ENCODE data around the gene PNMA6A.
"Not testable (repeated sequence)": the region's sequence is repeated elsewhere in the genome, so short reads cannot be mapped to it uniquely, and the experiment has no call there.

The PNMA6A gene

GRCh38 chrX:153071909-153072583 lies at the start of gene PNMA6A:
TSS of gene PNMA6A (plus strand) at chrX:153072454. CDS start at chrX:153073063, 609 bp downstream.
- not testable (repeated sequence) for H3K9ac ChIP-seq; H3K4me3 ChIP-seq (ENCODE audit: low read depth, low read length); H3K4me2 ChIP-seq (ENCODE audit: low read length); H3K9me3 ChIP-seq (ENCODE audit: control insufficient read depth, low read length); H3K27me3 ChIP-seq (ENCODE audit: control insufficient read depth, insufficient read depth, low read length); H3K4me1 ChIP-seq; H2AFZ ChIP-seq; H3K36me3 ChIP-seq (ENCODE audit: control insufficient read depth, insufficient read depth, low read length); H3K79me2 ChIP-seq; H3K27ac ChIP-seq

GRCh38 chrX:153026501-153026900 lies 45.8 kb upstream of the PNMA6A start:
- H3K4me3 ChIP-seq (ENCODE audit: low read depth, low read length); H3K4me1 ChIP-seq; H3K79me2 ChIP-seq; H2AFZ ChIP-seq; H3K9me3 ChIP-seq (ENCODE audit: control insufficient read depth, low read length); H3K9ac ChIP-seq; H3K27ac ChIP-seq; H3K4me2 ChIP-seq (ENCODE audit: low read length); H3K36me3 ChIP-seq (ENCODE audit: control insufficient read depth, insufficient read depth, low read length); H3K27me3 ChIP-seq (ENCODE audit: control insufficient read depth, insufficient read depth, low read length): not testable (repeated sequence)

- not testable (repeated sequence) for H3K9me3 ChIP-seq (ENCODE audit: control insufficient read depth, low read length); H3K9ac ChIP-seq; H3K4me2 ChIP-seq (ENCODE audit: low read length); H3K4me1 ChIP-seq; H3K27ac ChIP-seq; H3K27me3 ChIP-seq (ENCODE audit: control insufficient read depth, insufficient read depth, low read length); H2AFZ ChIP-seq; H3K4me3 ChIP-seq (ENCODE audit: low read depth, low read length); H3K36me3 ChIP-seq (ENCODE audit: control insufficient read depth, insufficient read depth, low read length); H3K79me2 ChIP-seq
Observed at GRCh38 chrX:153028487-153028886, 43.8 kb upstream of the PNMA6A start.

- Histone ChIP-seq H3K9me3 (ENCODE audit: control insufficient read depth, low read length) (no peaks in the 10 kb centered on the region), H3K36me3 (ENCODE audit: control insufficient read depth, insufficient read depth, low read length) (no peaks in the 10 kb centered on the region), H3K4me1 (no peaks in the 10 kb centered on the region), H2AFZ (no peak overlapping the region), H3K9ac (no peak overlapping the region), H3K79me2 (no peaks in the 10 kb centered on the region), H3K4me3 (ENCODE audit: low read depth, low read length) (no peak overlapping the region), H3K27me3 (ENCODE audit: control insufficient read depth, insufficient read depth, low read length) (no peaks in the 10 kb centered on the region), H3K27ac (no peak overlapping the region), H3K4me2 (ENCODE audit: low read length) (no peak overlapping the region)
- TF ChIP-seq CTCF (IDR thresholded peaks at IDR 0.05) = no peak
Observed at GRCh38 chrX:153029162-153029561, 43.1 kb upstream of the PNMA6A start.

GRCh38 chrX:153029875-153030274 lies 42.4 kb upstream of the PNMA6A start:
- no peaks in the 10 kb centered on the region for H3K4me1 ChIP-seq
- no peak for TF ChIP-seq CTCF (IDR thresholded peaks at IDR 0.05)
- no peak overlapping the region for H3K9ac ChIP-seq
- no peaks in the 10 kb centered on the region for H3K27me3 ChIP-seq (ENCODE audit: control insufficient read depth, insufficient read depth, low read length)
- no peaks in the 10 kb centered on the region for H3K36me3 ChIP-seq (ENCODE audit: control insufficient read depth, insufficient read depth, low read length)
- no peak overlapping the region for H2AFZ ChIP-seq
- H3K27ac ChIP-seq = no peak overlapping the region
- no peaks in the 10 kb centered on the region for H3K9me3 ChIP-seq (ENCODE audit: control insufficient read depth, low read length)
- no peak overlapping the region for H3K4me3 ChIP-seq (ENCODE audit: low read depth, low read length)
- H3K4me2 ChIP-seq (ENCODE audit: low read length) = no peak overlapping the region
- H3K79me2 ChIP-seq = no peaks in the 10 kb centered on the region

- Histone ChIP-seq H3K4me2 (ENCODE audit: low read length) (no peak overlapping the region), H2AFZ (no peak overlapping the region), H3K27ac (no peak overlapping the region), H3K4me1 (no peaks in the 10 kb centered on the region), H3K9ac (no peak overlapping the region), H3K79me2 (no peaks in the 10 kb centered on the region), H3K4me3 (ENCODE audit: low read depth, low read length) (no peak overlapping the region), H3K27me3 (ENCODE audit: control insufficient read depth, insufficient read depth, low read length) (no peaks in the 10 kb centered on the region), H3K9me3 (ENCODE audit: control insufficient read depth, low read length) (no peaks in the 10 kb centered on the region), H3K36me3 (ENCODE audit: control insufficient read depth, insufficient read depth, low read length) (no peaks in the 10 kb centered on the region)
- TF ChIP-seq CTCF (IDR thresholded peaks at IDR 0.05) = no peak
Observed at GRCh38 chrX:153030801-153031200, 41.5 kb upstream of the PNMA6A start.
